Fibroblast of the aortic adventitia (primary cell): ENCODE measurements around the gene HDAC11. TPM values are rescaled to one million over a fixed set of nuclear protein-coding genes. Genes with fewer than 3 reads are reported as not detected.

Experiments
- DNase-seq: peaks from one replicate; pipeline ENCODE4 v3.0.0-alpha.2; 2010; ENCODE audit warnings: low read depth
- H3K4me3 ChIP-seq: 2 replicates; pipeline ENCODE4 v1.5.1; 2011; ENCODE audit warnings: low read depth, mild to moderate bottlenecking, control low read depth, low read length, moderate library complexity
- CTCF ChIP-seq: IDR thresholded peaks from 2 replicates; pipeline ENCODE4 v1.5.1; 2011; ENCODE audit warnings: mild to moderate bottlenecking, low read length, control low read depth, inconsistent platforms; ENCODE audit not compliant: insufficient read depth
- total RNA-seq: library from RNA; depleted of rRNA; stranded (reverse); fragments of >200 nt; gene quantifications from 2 replicates; pipeline ENCODE4 v1.2.3, GENCODE V29; 2012; ENCODE audit warnings: low replicate concordance

HDAC11 gene
- total RNA-seq, 1 donor: 5.2 TPM

GRCh38 chr3:13530241-13531009, 50.3 kb downstream of the HDAC11 start:
- H3K4me3 ChIP-seq: no peak overlapping the region
- no peak for TF ChIP-seq CTCF
- DNase-seq: no peak

GRCh38 chr3:13532085-13532484, 52.0 kb downstream of the HDAC11 start:
- peak; percentile 74 for DNase-seq
- peak; percentile 18 for TF ChIP-seq CTCF
- no peak overlapping the region for H3K4me3 ChIP-seq

GRCh38 chr3:13532631-13533030, 52.5 kb downstream of the HDAC11 start:
- H3K4me3 ChIP-seq: no peak overlapping the region
- TF ChIP-seq CTCF: no peak
- DNase-seq: no peak

- no peak overlapping the region for H3K4me3 ChIP-seq
- no peak for TF ChIP-seq CTCF
- DNase-seq: no peak
Measured at GRCh38 chr3:13533885-13534301, 53.8 kb downstream of the HDAC11 start.

GRCh38 chr3:13535526-13535875, 55.4 kb downstream of the HDAC11 start:
- no peak for TF ChIP-seq CTCF
- no peak for DNase-seq
- no peak overlapping the region for H3K4me3 ChIP-seq

DNA sequence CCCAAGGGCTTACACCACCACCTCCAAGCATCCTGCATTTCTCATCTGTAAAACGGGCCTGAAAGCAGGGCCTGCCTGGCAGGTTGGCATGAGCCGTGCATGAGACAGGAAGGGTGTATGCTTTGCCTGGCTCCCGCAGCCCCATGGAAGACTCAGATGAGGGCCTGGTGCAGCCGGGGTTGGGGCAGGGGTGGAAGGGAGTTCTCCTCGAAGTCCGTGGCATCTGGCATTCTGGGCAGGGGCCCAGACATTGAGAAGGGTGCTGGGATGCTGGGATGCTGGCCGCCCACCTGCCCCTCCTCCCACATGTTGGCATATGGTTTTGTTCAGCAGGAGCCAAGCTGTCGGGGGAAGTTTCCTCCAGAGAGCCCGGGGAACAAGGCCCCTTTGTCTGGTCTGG, 55.8 kb downstream of the HDAC11 start:
- no peak for DNase-seq
- no peak for TF ChIP-seq CTCF
- no peak overlapping the region for H3K4me3 ChIP-seq

DNA sequence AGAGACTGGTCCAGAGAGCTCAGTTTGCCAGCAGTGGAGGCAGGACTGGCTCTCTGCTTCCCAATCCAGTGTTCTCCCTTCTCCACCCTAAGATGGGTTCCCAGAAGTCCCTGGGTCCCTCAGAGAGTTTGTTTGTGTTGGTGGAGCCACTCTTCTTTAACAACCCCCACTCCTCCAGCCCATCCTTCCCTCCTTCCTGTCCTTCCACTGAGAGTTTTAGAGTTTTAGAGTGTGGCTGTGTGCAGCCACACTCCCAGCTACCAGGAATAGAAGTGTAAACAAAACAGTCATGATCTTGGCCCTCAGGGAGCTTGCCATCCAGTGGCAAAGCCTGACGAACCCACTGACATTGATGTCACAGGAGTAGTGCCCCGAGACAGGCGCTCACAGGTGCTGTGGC, 56.3 kb downstream of the HDAC11 start:
- H3K4me3 ChIP-seq: no peak overlapping the region
- TF ChIP-seq CTCF: no peak
- no peak for DNase-seq
